H1 (cell line): Measurements from ENCODE around the gene PTCH2. TPM values are rescaled to one million over a fixed set of nuclear protein-coding genes. Genes with fewer than 3 reads are reported as not detected.

Experiments used
- CTCF ChIA-PET: fragments of 300-600 bp; sonication (Branson Sonifier 250); formaldehyde crosslinking; loops from one replicate; lab custom pipeline; 2021; ENCODE audit not compliant: partially characterized antibody; lab: Charles Lee
- POLR2A ChIA-PET: fragments of 300-600 bp; sonication (Branson Sonifier 250); formaldehyde crosslinking; loops from one replicate; lab custom pipeline; 2021; ENCODE audit warnings: inconsistent platforms; ENCODE audit not compliant: partially characterized antibody; lab: Charles Lee
- DNase-seq, 2 experiments: peaks; one replicate each; pipeline versions ENCODE4 v3.0.0 to v3.0.0-alpha.2; 2010 to 2022; ENCODE audit warnings: low spot score in 2 of 2, low read depth in 1 of 2, mixed read lengths in 1 of 2
- FAIRE-seq: peaks from 2 replicates; lab custom pipeline; 2011; peaks lifted over from hg19 to GRCh38; lab: Jason Lieb, UNC
- H2AFZ ChIP-seq: 2 replicates; pipeline ENCODE4 v1.8.1; 2012; ENCODE audit warnings: low read length, inconsistent platforms
- H2AK5ac ChIP-seq: 2 replicates; pipeline ENCODE4 v1.6.1; 2013; ENCODE audit warnings: low read depth, low read length
- H2BK120ac ChIP-seq: replicated peaks from 2 replicates; pipeline ENCODE3; 2013; ENCODE audit warnings: low read depth, low read length, inconsistent platforms
- H2BK12ac ChIP-seq: 2 replicates; pipeline ENCODE4 v1.6.1; 2013; ENCODE audit warnings: low read depth, low read length
- H2BK15ac ChIP-seq: 2 replicates; pipeline ENCODE4 v1.6.1; 2013; ENCODE audit warnings: low read length
- H2BK20ac ChIP-seq: 2 replicates; pipeline ENCODE4 v1.6.1; 2013; ENCODE audit warnings: low read length
- H2BK5ac ChIP-seq: 2 replicates; pipeline ENCODE4 v1.6.1; 2013; ENCODE audit warnings: low read depth, low read length
- H3K14ac ChIP-seq: 2 replicates; pipeline ENCODE4 v1.6.1; 2013; ENCODE audit warnings: inconsistent platforms; ENCODE audit not compliant: insufficient read length
- H3K18ac ChIP-seq: 2 replicates; pipeline ENCODE4 v1.6.1; 2013; ENCODE audit warnings: low read length; ENCODE audit errors: extremely low read depth
- H3K23ac ChIP-seq: 2 replicates; pipeline ENCODE4 v1.6.1; 2013; ENCODE audit warnings: inconsistent platforms; ENCODE audit not compliant: insufficient read length
- H3K23me2 ChIP-seq: 2 replicates; pipeline ENCODE4 v1.6.1; 2013; ENCODE audit warnings: low read depth, low read length
- H3K27ac ChIP-seq: 2 replicates; pipeline ENCODE4 v1.6.1; 2011; ENCODE audit warnings: low read depth, low read length, inconsistent platforms
- H3K27me3 ChIP-seq, 4 experiments: replicated peaks in 1 of 4; 1 replicate in 1 of 4; 2 replicates in 3 of 4; pipeline versions ENCODE4 v1.6.1 to v1.8.1; 2011 to 2013; ENCODE audit warnings: low read length in 3 of 4, mild to moderate bottlenecking in 3 of 4, inconsistent platforms in 2 of 4, mixed read lengths in 2 of 4, moderate library complexity in 1 of 4; ENCODE audit not compliant: control insufficient read depth in 3 of 4, insufficient read depth in 3 of 4; ENCODE audit errors: extremely low read depth in 1 of 4
- H3K36me3 ChIP-seq, 4 experiments: 2 replicates each; pipeline versions ENCODE4 v1.6.1 to v1.8.1; 2011 to 2013; ENCODE audit warnings: mild to moderate bottlenecking in 4 of 4, low read length in 3 of 4, moderate library complexity in 2 of 4, control low read depth in 1 of 4, inconsistent platforms in 1 of 4; ENCODE audit not compliant: insufficient read depth in 4 of 4, control insufficient read depth in 2 of 4
- H3K4ac ChIP-seq: replicated peaks from 2 replicates; pipeline ENCODE3; 2013; ENCODE audit warnings: low read length, low read depth, mixed read lengths, inconsistent platforms; ENCODE audit not compliant: insufficient read length
- H3K4me1 ChIP-seq, 4 experiments: replicated peaks in 1 of 4; 1 replicate in 1 of 4; 2 replicates in 3 of 4; pipeline versions ENCODE4 v1.6.1 to v1.8.1; 2011 to 2013; ENCODE audit warnings: low read length in 3 of 4, inconsistent platforms in 2 of 4, mixed read lengths in 1 of 4; ENCODE audit not compliant: insufficient read depth in 4 of 4, control insufficient read depth in 3 of 4
- H3K4me2 ChIP-seq, 2 experiments: 2 replicates each; pipeline versions ENCODE4 v1.6.1 to v1.8.1; 2011 to 2013; ENCODE audit warnings: low read depth in 2 of 2, low read length in 2 of 2, control low read depth in 1 of 2, inconsistent platforms in 1 of 2, mild to moderate bottlenecking in 1 of 2; ENCODE audit not compliant: insufficient read depth in 1 of 2
- H3K4me3 ChIP-seq, 4 experiments: fragments of 200-600, 300-600 bp in 1 of 4; sonication (generic), shearing (Covaris generic), sonication (Bioruptor Twin) in 1 of 4; 2 replicates each; pipeline versions ENCODE4 v1.5.1 to v1.8.1; 2011 to 2016; ENCODE audit warnings: low read length in 4 of 4, low read depth in 3 of 4, control low read depth in 2 of 4, inconsistent platforms in 2 of 4, mild to moderate bottlenecking in 2 of 4, mixed read lengths in 1 of 4, moderate library complexity in 1 of 4; ENCODE audit not compliant: insufficient read depth in 2 of 4; ENCODE audit errors: extremely low read depth in 1 of 4
- H3K56ac ChIP-seq: replicated peaks from 2 replicates; pipeline ENCODE3; 2013; ENCODE audit warnings: low read depth, mild to moderate bottlenecking, mixed read lengths, low read length, inconsistent platforms; ENCODE audit not compliant: insufficient read length
- H3K79me1 ChIP-seq: 2 replicates; pipeline ENCODE4 v1.6.1; 2013; ENCODE audit warnings: low read depth, low read length, control low read depth
- H3K79me2 ChIP-seq, 2 experiments: 2 replicates each; pipeline versions ENCODE4 v1.6.1 to v1.8.1; 2012 to 2013; ENCODE audit warnings: low read length in 2 of 2, mild to moderate bottlenecking in 2 of 2, inconsistent platforms in 1 of 2; ENCODE audit not compliant: insufficient read depth in 2 of 2, control insufficient read depth in 1 of 2
- H3K9ac ChIP-seq, 4 experiments: replicated peaks in 1 of 4; 1 replicate in 1 of 4; 2 replicates in 3 of 4; pipeline versions ENCODE4 v1.6.1 to v1.8.1; 2011 to 2013; ENCODE audit warnings: low read depth in 3 of 4, low read length in 3 of 4, control low read depth in 2 of 4, mild to moderate bottlenecking in 2 of 4, moderate library complexity in 2 of 4, inconsistent platforms in 1 of 4; ENCODE audit errors: extremely low read depth in 1 of 4
- H3K9me3 ChIP-seq, 2 experiments: 2 replicates each; pipeline versions ENCODE4 v1.6.1 to v1.8.1; 2012 to 2013; ENCODE audit warnings: mild to moderate bottlenecking in 2 of 2, moderate library complexity in 2 of 2, control low read depth in 1 of 2, inconsistent platforms in 1 of 2, low read depth in 1 of 2, low read length in 1 of 2, mixed read lengths in 1 of 2; ENCODE audit not compliant: insufficient read depth in 2 of 2
- H4K20me1 ChIP-seq, 2 experiments: replicated peaks in 1 of 2; 2 replicates each; pipeline versions ENCODE3 to v1.8.1; 2011 to 2013; ENCODE audit warnings: inconsistent platforms in 2 of 2, low read length in 2 of 2, mild to moderate bottlenecking in 1 of 2; ENCODE audit not compliant: insufficient read depth in 2 of 2, control insufficient read depth in 1 of 2
- H4K5ac ChIP-seq: 2 replicates; pipeline ENCODE4 v1.6.1; 2013; ENCODE audit warnings: low read length, low read depth, mixed read lengths, inconsistent platforms; ENCODE audit not compliant: insufficient read length
- H4K8ac ChIP-seq: 2 replicates; pipeline ENCODE4 v1.8.0; 2013; ENCODE audit warnings: mild to moderate bottlenecking, moderate library complexity, low read length, inconsistent platforms; ENCODE audit not compliant: insufficient read depth; ENCODE audit errors: extremely low read depth
- H4K91ac ChIP-seq: replicated peaks from 2 replicates; pipeline ENCODE3; 2013; ENCODE audit warnings: low read length, mixed read lengths, inconsistent platforms; ENCODE audit not compliant: insufficient read length
- ATF2 ChIP-seq: IDR thresholded peaks from 2 replicates; pipeline ENCODE4 v1.6.1; 2012; ENCODE audit warnings: low read length, inconsistent platforms
- BACH1 ChIP-seq: IDR thresholded peaks from 2 replicates; pipeline ENCODE4 v1.6.1; 2012; ENCODE audit warnings: low read length, improper control_type of control experiment
- BCL11A ChIP-seq, 2 experiments: IDR thresholded peaks; one replicate each; pipeline ENCODE4 v1.6.1; 2011; ENCODE audit warnings: low read depth in 2 of 2, low read length in 2 of 2, mild to moderate bottlenecking in 2 of 2
- BRCA1 ChIP-seq: IDR thresholded peaks from 2 replicates; pipeline ENCODE4 v1.6.1; 2012; ENCODE audit warnings: low read depth, low read length, improper control_type of control experiment
- CEBPB ChIP-seq: IDR thresholded peaks from 2 replicates; pipeline ENCODE4 v1.6.1; 2012; ENCODE audit warnings: low read depth, low read length
- CHD2 ChIP-seq: IDR thresholded peaks from 2 replicates; pipeline ENCODE4 v1.6.1; 2012; ENCODE audit warnings: low read length, improper control_type of control experiment
- EP300 ChIP-seq, 2 experiments: IDR thresholded peaks; 1 replicate in 1 of 2; 2 replicates in 1 of 2; pipeline ENCODE4 v1.6.1; 2011 to 2012; ENCODE audit warnings: low read depth in 2 of 2, low read length in 2 of 2, mild to moderate bottlenecking in 2 of 2, borderline replicate concordance in 1 of 2, inconsistent platforms in 1 of 2, moderate library complexity in 1 of 2
- EZH2 ChIP-seq: fragments of 200-600 bp; sonication (generic); IDR thresholded peaks from 2 replicates; pipeline ENCODE4 v1.7.1; 2012; ENCODE audit warnings: low read depth, mild to moderate bottlenecking, moderate library complexity, low read length, inconsistent platforms; ENCODE audit not compliant: severe bottlenecking
- JUN ChIP-seq: IDR thresholded peaks from 2 replicates; pipeline ENCODE4 v1.6.1; 2011; ENCODE audit warnings: low read depth, mild to moderate bottlenecking, improper control_type of control experiment, low read length
- KDM5A ChIP-seq: fragments of 200-600 bp; IDR thresholded peaks from 2 replicates; pipeline ENCODE4 v1.7.1; 2012; ENCODE audit warnings: mild to moderate bottlenecking, low read length, inconsistent platforms, mixed read lengths
- SAP30 ChIP-seq: fragments of 300-600 bp; sonication (generic); IDR thresholded peaks from 2 replicates; pipeline ENCODE4 v1.7.1; 2012; ENCODE audit warnings: low read length, moderate library complexity, mild to moderate bottlenecking, inconsistent platforms; ENCODE audit not compliant: insufficient read depth, insufficient replicate concordance
- SIX5 ChIP-seq: IDR thresholded peaks from 2 replicates; pipeline ENCODE4 v1.6.1; 2011; ENCODE audit warnings: mild to moderate bottlenecking, low read depth, low read length
- SUZ12 ChIP-seq: fragments of 200-600 bp; sonication (generic); IDR thresholded peaks from 2 replicates; pipeline ENCODE4 v1.6.1; 2012; ENCODE audit warnings: mild to moderate bottlenecking, inconsistent platforms, low read length, moderate library complexity, mixed read lengths
- WGBS, 2 experiments: shearing (Covaris generic) in 1 of 2; methylation state at CpG; one replicate each; pipeline versions ENCODE4 v1.1.6 to v1.1.7; 2013 to 2015; ENCODE audit warnings: low lambda C conversion rate in 2 of 2, mixed read lengths in 2 of 2, inconsistent platforms in 1 of 2, low coverage in 1 of 2, missing lambda C conversion rate in 1 of 2; ENCODE audit not compliant: insufficient replicate concordance in 2 of 2, insufficient coverage in 1 of 2, insufficient read length in 1 of 2; ENCODE audit errors: extremely low coverage in 1 of 2, missing lambda C conversion rate in 1 of 2; 5-methylcytosine and 5-hydroxymethylcytosine counted together
- polyA plus RNA-seq, 7 experiments: library from polyadenylated mRNA; depleted of rRNA in 3 of 7; stranded (reverse) in 5 of 7; unstranded in 2 of 7; fragments of >200 nt in 5 of 7; fragments of 200-250 nt in 2 of 7; gene quantifications; 1 replicate in 5 of 7; 2 replicates in 1 of 7; 4 replicates in 1 of 7; pipeline versions ENCODE4 v1.2.1 to v1.2.3, GENCODE V29; 2011 to 2013; ENCODE audit warnings: missing spikeins in 2 of 7, mixed read lengths in 2 of 7
- total RNA-seq: library from RNA; stranded (reverse); fragmentation: NEBNext Ultra II Directional; extraction: Animal tissue kit (Norgen Biotek cat#: 25700); gene quantifications from 2 replicates; pipeline ENCODE4 v1.2.1, GENCODE V29; 2021

The PTCH2 gene
- total and polyA plus RNA-seq, 2 of the 8 experiments (the other 6 are each of a cell fraction or from before 2014, with no cell fraction given): 0.35 to 1.2 TPM

GRCh38 chr1:44862829-44863401 lies 19.9 kb upstream of the PTCH2 start:
- POLR2A ChIA-PET: no interaction called here
- Histone ChIP-seq H3K79me2 (no peaks in the 10 kb centered on the region), H2BK12ac (no peak overlapping the region), H2BK20ac (no peak overlapping the region), H4K91ac (no peak overlapping the region), H3K4me3 (no peak overlapping the region), H4K8ac (no peak overlapping the region), H4K20me1 (no peaks in the 10 kb centered on the region), H2AFZ (no peak overlapping the region), H3K36me3 (no peaks in the 10 kb centered on the region), H3K79me1 (no peaks in the 10 kb centered on the region), H3K23ac (no peak overlapping the region), H3K4me1 (no peaks in the 10 kb centered on the region), H3K27ac (no peak overlapping the region), H2BK5ac (no peak overlapping the region), H3K18ac (no peak overlapping the region), H3K4ac (no peak overlapping the region), H3K56ac (no peak overlapping the region), H3K14ac (no peak overlapping the region), H2AK5ac (no peak overlapping the region), H3K9ac (no peak overlapping the region), H3K27me3 (no peaks in the 10 kb centered on the region), H2BK120ac (no peak overlapping the region), H2BK15ac (no peak overlapping the region), H3K4me2 (no peak overlapping the region), H3K23me2 (no peaks in the 10 kb centered on the region), H4K5ac (no peak overlapping the region), H3K9me3 (no peaks in the 10 kb centered on the region)
- CTCF ChIA-PET: no interaction called here
- no peak for FAIRE-seq
- no peak for DNase-seq
- WGBS, 2 experiments: 96% methylated on average over 5 of the region's 5 CpGs; no CpG with 5 or more reads in 1 of the 2 experiments
- no peak for TF ChIP-seq ATF2
- no peak for TF ChIP-seq CHD2
- TF ChIP-seq BCL11A (IDR thresholded peaks at IDR 0.05; ENCODE audit: low read depth in 2 of 2, low read length in 2 of 2): no peak
- no peak for TF ChIP-seq SAP30
- TF ChIP-seq EP300 (IDR thresholded peaks at IDR 0.05; ENCODE audit: borderline replicate concordance in 1 of 2, low read depth in 2 of 2, low read length in 2 of 2): no peak
- no peak for TF ChIP-seq SIX5
- TF ChIP-seq JUN: no peak
- TF ChIP-seq EZH2: no peak
- TF ChIP-seq SUZ12: no peak
- no peak for TF ChIP-seq BACH1
- no peak for TF ChIP-seq CEBPB
- TF ChIP-seq KDM5A: no peak
- TF ChIP-seq BRCA1: no peak
